NCI-H2107 (cell line): Measurements from ENCODE around the gene RIN1.
"Not testable (repeated sequence)": the region's sequence is repeated elsewhere in the genome, so short reads cannot be mapped to it uniquely, and the experiment has no call there.

Experiments used
- DNase-seq: peaks from one replicate; lab custom pipeline; 2025; lab: John Stamatoyannopoulos, UW

The RIN1 gene

DNA sequence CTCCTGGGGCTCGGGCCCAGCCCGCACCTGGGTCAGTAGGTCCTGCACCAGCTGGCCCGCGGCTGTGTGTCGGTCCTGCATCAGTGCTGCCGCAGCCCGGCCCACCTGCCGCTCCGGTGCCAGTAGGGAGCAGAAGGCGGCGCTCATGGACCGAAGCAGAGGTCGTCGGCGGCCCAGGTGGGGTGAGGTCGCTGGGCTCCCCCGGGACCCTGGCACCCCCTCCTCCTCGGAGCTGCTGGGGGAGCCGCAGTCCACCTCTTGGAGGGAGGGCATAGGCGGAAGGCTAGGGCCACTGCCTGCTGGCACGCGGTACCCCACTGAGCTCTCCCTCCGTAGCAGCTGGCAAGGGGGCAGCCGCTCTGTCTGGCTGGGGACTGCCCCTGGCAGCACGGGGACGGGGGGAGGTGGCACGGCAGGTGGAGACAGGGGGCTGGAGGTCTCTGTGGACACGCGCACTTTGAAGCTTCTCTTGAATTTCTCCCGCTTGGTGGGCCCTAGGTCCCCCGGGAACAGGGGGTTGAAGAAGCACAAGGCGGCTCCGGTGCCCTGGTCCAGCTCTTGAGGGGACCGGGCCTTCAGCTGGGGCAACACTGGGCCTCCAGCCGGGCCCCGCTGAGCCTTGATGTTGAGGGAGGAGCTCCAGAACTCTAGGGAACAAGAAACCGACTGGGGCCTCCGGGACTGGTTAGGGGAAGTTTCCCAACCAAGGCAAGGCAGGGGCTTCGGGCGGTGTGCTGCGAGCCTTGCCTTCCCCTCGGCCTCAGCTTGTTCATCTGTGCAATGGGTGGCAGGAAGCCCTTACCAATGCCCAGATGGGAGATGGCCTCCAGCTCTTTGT lies 1.4 kb downstream of the RIN1 start:
- no peak for DNase-seq

- DNase-seq: no peak
Measured at GRCh38 chr11:66333896-66334604, 2.2 kb downstream of the RIN1 start.

GRCh38 chr11:66333220-66333877 lies 2.9 kb downstream of the RIN1 start:
- DNase-seq: no peak

GRCh38 chr11:66332371-66333219 lies 3.6 kb downstream of the RIN1 start:
- DNase-seq: no peak

- DNase-seq: no peak
Measured at GRCh38 chr11:66331542-66332370, 4.5 kb downstream of the RIN1 start.

- DNase-seq: no peak
Measured at GRCh38 chr11:66330931-66331330, 5.3 kb downstream of the RIN1 start.

- no peak for DNase-seq
Measured at GRCh38 chr11:66329165-66329673, 7.0 kb downstream of the RIN1 start.

GRCh38 chr11:66328302-66329144 lies 7.7 kb downstream of the RIN1 start:
- DNase-seq: peak; percentile 72

DNA sequence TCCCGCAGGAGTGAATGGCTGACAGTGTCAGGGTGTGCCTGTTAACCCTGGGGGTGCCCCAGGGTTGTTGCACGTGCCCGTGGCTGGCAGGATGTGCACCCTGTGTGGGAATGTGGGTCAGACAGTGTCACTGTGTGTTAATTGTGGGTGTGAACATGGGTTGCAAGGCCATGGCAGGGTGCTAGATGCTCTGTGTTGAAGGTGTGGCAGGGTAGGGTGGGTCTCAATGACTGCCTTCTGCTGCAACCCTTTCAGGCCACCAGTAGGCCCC lies 8.3 kb downstream of the RIN1 start:
- DNase-seq: no peak

DNA sequence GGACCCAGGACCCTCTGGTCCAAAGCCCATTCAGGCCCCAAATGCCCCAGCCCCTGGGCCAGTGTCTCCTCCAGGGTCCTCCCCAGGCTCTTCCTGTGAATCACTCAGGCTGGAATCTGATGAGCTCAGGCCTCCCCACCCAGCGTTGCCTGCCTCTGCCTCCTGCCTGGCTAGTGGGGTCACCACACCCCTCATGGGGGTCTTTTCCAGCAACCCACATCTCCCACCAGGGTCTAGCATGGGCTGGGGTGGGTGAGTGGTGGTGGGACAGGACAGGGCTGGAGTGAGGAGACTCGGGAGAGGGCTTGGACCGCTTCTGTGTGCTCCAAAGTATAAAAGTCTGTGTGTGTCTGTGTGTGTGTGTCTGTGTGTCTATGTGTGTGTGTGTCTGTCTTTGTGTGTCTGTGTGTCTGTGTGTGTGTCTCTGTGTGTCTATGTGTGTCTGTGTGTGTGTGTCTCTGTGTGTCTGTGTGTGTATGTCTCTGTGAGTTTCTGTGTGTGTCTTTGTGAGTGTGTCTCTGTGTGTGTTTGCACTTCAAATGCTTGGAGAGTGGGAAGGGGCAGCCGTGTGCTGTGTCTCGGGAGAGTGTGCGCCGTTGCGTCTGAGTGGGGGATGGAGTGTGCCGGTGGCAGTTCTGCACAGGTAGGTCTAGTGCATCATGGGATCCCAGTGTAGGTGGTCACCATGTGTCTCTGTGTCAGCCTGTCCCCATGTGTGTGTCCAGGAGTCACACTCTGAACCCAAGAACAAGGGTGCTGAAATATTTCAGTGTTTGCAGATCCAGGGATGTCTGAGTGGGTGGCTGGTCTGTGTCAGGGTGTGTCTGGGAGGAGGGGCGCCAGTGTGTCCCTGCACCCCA lies 8.8 kb downstream of the RIN1 start:
- no peak for DNase-seq

- no peak for DNase-seq
Measured at GRCh38 chr11:66326261-66327111, 9.7 kb downstream of the RIN1 start.

GRCh38 chr11:66325263-66325671 lies 11.0 kb downstream of the RIN1 start:
- no peak for DNase-seq

DNA sequence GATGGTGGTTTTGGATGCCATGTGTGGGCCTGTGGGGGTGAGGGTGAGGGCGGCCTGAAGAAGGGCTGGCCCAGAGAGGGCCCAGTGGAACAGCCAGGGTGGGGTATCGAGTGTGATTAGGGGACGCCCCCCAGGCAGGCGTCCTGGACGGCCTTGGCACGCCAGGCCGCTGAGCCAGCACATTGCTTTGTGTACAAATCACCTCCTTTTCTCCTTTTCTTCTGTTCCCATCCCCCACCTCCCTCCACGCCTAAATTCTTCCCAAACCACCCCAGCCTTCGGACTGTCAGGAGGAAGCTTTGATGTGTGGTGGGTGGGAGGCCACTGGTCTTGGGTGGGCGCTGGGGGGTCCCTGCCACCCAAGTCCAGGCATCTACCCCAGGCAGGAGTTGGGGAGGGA lies 11.6 kb downstream of the RIN1 start:
- no peak for DNase-seq

DNA sequence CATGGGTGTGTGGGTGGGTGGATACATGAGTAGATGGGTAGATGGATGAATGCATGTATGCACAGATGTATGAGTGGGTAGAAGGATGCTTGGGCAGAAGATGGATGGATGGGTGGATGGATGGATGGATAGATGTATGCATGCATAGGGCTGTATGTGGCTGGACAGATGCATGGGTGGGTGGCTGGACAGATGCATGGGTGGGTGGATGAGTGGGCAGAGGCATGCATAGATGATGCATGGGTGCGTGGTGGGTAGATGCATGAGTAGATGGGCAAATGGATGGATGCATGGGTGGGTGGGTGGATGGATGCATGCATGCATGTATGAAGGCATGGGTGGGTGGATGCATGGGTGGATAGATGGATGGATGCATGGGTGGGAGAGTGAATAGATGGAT lies 12.6 kb downstream of the RIN1 start:
- no peak for DNase-seq

DNA sequence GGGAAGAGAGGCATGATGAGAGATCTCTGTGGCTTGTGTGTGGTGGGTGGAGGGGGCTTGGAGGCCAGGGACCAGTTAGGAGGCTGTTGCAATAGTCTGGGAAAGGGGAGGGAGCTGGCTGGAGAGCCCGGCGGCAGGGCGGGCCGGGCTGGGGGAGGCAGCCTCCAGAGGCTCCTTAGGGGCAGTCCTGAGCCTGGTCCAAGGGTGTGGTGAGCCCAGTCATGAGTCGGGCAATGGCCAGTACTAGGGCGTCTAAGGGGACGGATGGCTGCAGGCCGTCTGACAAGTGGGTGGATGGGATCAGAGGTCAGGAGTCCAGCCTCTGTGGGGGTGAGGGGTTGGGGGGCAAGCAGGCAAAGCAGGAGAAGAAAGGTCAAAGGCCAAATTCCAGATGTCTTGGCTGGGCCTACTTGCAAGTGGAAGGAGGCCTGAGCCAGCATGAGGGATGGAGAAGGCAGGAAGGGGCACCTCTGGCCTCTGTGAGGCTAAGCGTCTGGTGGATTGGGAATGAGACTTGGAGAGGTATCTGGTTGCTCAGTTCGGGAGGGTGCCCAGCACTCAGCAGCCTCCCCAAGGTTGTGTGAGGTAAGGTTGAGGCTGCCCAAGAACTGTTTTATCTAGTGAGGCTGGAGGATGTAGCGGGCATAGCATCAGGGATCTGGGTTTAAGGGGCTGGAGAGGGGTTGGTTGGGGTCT lies 13.4 kb downstream of the RIN1 start:
- DNase-seq: no peak

GRCh38 chr11:66321606-66322005 lies 14.6 kb downstream of the RIN1 start:
- no peak for DNase-seq

GRCh38 chr11:66320748-66321147 lies 15.5 kb downstream of the RIN1 start:
- DNase-seq: not testable (repeated sequence)

DNA sequence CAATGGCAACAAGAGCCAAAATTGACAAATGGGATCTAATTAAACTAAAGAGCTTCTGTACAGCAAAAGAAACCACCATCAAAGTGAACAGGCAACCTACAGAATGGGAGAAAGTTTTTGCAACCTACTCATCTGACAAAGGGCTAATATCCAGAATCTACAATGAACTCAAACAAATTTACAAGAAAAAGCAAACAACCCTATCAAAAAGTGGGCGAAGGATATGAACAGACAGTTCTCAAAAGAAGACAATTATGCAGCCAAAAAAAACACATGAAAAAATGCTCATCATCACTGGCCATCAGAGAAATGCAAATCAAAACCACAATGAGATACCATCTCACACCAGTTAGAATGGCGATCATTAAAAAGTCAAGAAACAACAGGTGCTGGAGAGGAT lies 15.9 kb downstream of the RIN1 start:
- not testable (repeated sequence) for DNase-seq
